B cell (primary cell): ENCODE data around the gene FAIM2. TPM values are rescaled to one million over a fixed set of nuclear protein-coding genes. Genes with fewer than 3 reads are reported as not detected.

Experiments used
- ATAC-seq: fragments of 200-7000 bp; cut with Tn5 transposase; one replicate; pipeline ENCODE4 v1.10.0; 2021; ENCODE audit warnings: low read depth, mild to moderate bottlenecking, moderate number of reproducible peaks, moderate library complexity
- CTCF ChIA-PET: fragments of 350-600 bp; sonication (Branson Sonifier 250); formaldehyde crosslinking; loops from one replicate; lab custom pipeline; 2021; ENCODE audit warnings: antibody characterized with exemption, inconsistent platforms; lab: Charles Lee
- POLR2A ChIA-PET: fragments of 350-600 bp; sonication (Branson Sonifier 250); formaldehyde crosslinking; loops from one replicate; lab custom pipeline; 2021; ENCODE audit warnings: antibody characterized with exemption; lab: Charles Lee
- DNase-seq: peaks from one replicate; pipeline ENCODE4 v3.0.0; 2013
- H2AFZ ChIP-seq: 2 replicates; pipeline ENCODE4 v1.6.1; 2012; ENCODE audit warnings: mild to moderate bottlenecking, low read depth, low read length; ENCODE audit not compliant: insufficient read depth, poor library complexity, severe bottlenecking
- H3K27ac ChIP-seq, 2 donors: 1 replicate in 1 of 2; 2 replicates in 1 of 2; pipeline ENCODE4 v1.5.1; 2012 to 2013; ENCODE audit warnings: low read length in 2 of 2, mild to moderate bottlenecking in 2 of 2, moderate library complexity in 1 of 2
- H3K27me3 ChIP-seq, 4 experiments: fragments of 200-600 bp in 1 of 4; sonication (generic) in 1 of 4; replicated peaks in 1 of 4; 1 replicate in 2 of 4; 2 replicates in 2 of 4; pipeline versions ENCODE4 v1.6.1 to v1.7.0; 2013 to 2016; ENCODE audit warnings: low read length in 3 of 4, mild to moderate bottlenecking in 2 of 4, mixed read lengths in 1 of 4, moderate library complexity in 1 of 4; ENCODE audit not compliant: insufficient read depth in 4 of 4, control insufficient read depth in 3 of 4; ENCODE audit errors: control extremely low read depth in 1 of 4
- H3K36me3 ChIP-seq, 2 experiments: replicated peaks in 1 of 2; 1 replicate in 1 of 2; 2 replicates in 1 of 2; pipeline versions ENCODE4 v1.6.1 to v1.7.1; 2013; ENCODE audit warnings: low read length in 1 of 2; ENCODE audit not compliant: insufficient read depth in 2 of 2, control insufficient read depth in 1 of 2; ENCODE audit errors: control extremely low read depth in 1 of 2, extremely low read depth in 1 of 2
- H3K4me1 ChIP-seq, 2 donors: fragments of 200-600 bp in 1 of 2; sonication (generic) in 1 of 2; 1 replicate in 1 of 2; 2 replicates in 1 of 2; pipeline versions ENCODE4 v1.5.1 to v1.6.1; 2013 to 2017; ENCODE audit warnings: low read length in 2 of 2; ENCODE audit not compliant: control insufficient read depth in 2 of 2, insufficient read depth in 2 of 2
- H3K4me2 ChIP-seq: replicated peaks from 2 replicates; pipeline ENCODE3; 2012; ENCODE audit warnings: mild to moderate bottlenecking, low read depth, low read length; ENCODE audit not compliant: poor library complexity, severe bottlenecking
- H3K4me3 ChIP-seq, 5 experiments: fragments of 200-600 bp in 1 of 5; sonication (generic) in 1 of 5; 1 replicate in 3 of 5; 2 replicates in 2 of 5; pipeline versions ENCODE4 v1.5.1 to v1.7.0; 2011 to 2016; ENCODE audit warnings: low read length in 4 of 5, mild to moderate bottlenecking in 4 of 5, low read depth in 2 of 5, control low read depth in 1 of 5, moderate library complexity in 1 of 5; ENCODE audit not compliant: insufficient read depth in 1 of 5; ENCODE audit errors: control extremely low read depth in 1 of 5, extremely low read depth in 1 of 5
- H3K79me2 ChIP-seq: fragments of 200-600 bp; sonication (generic); one replicate; pipeline ENCODE4 v1.6.0; 2016; ENCODE audit warnings: low read length; ENCODE audit not compliant: control insufficient read depth, insufficient read depth
- H3K9ac ChIP-seq: fragments of 200-600 bp; sonication (generic); 2 replicates; pipeline ENCODE4 v1.6.1; 2017; ENCODE audit warnings: mild to moderate bottlenecking, low read length, moderate library complexity
- H3K9me3 ChIP-seq, 3 donors: one replicate each; pipeline versions ENCODE4 v1.6.1 to v1.7.1; 2013; ENCODE audit warnings: low read length in 2 of 3; ENCODE audit not compliant: control insufficient read depth in 2 of 3, insufficient read depth in 1 of 3; ENCODE audit errors: control extremely low read depth in 1 of 3
- H4K20me1 ChIP-seq: 2 replicates; pipeline ENCODE4 v1.6.0; 2012; ENCODE audit warnings: mild to moderate bottlenecking, low read length; ENCODE audit not compliant: insufficient read depth, control insufficient read depth, poor library complexity, severe bottlenecking
- H3K27ac Mint-ChIP-seq: one replicate; pipeline ENCODE4 v1.8.0; 2021; ENCODE audit warnings: mixed read lengths
- H3K27me3 Mint-ChIP-seq: one replicate; pipeline ENCODE4 v1.8.0; 2021; ENCODE audit warnings: mixed read lengths
- H3K4me1 Mint-ChIP-seq: one replicate; pipeline ENCODE4 v1.8.0; 2021; ENCODE audit warnings: mixed read lengths
- H3K4me3 Mint-ChIP-seq: one replicate; pipeline ENCODE4 v1.8.0; 2021; ENCODE audit warnings: mixed read lengths
- H3K9me3 Mint-ChIP-seq: one replicate; pipeline ENCODE4 v1.8.0; 2022; ENCODE audit warnings: mixed read lengths; ENCODE audit not compliant: insufficient read depth
- CTCF ChIP-seq: fragments of 200-600 bp; IDR thresholded peaks from one replicate; pipeline ENCODE4 v1.8.0; 2022; ENCODE audit warnings: antibody characterized with exemption, mild to moderate bottlenecking
- EZH2 ChIP-seq: IDR thresholded peaks from 2 replicates; pipeline ENCODE4 v1.6.1; 2012; ENCODE audit warnings: borderline replicate concordance, low read depth, mild to moderate bottlenecking, moderate library complexity, low read length; ENCODE audit not compliant: insufficient read depth, poor library complexity, severe bottlenecking
- WGBS: methylation state at CpG from one replicate; pipeline ENCODE4 v1.1.5; 2013; ENCODE audit warnings: missing lambda C conversion rate; ENCODE audit not compliant: insufficient coverage; 5-methylcytosine and 5-hydroxymethylcytosine counted together
- intact Hi-C: fragments of 100-400 bp; cut with micrococcal nuclease; formaldehyde crosslinking; loops from one replicate; pipeline ENCODE4 v1.10.0; 2022
- polyA plus RNA-seq: library from polyadenylated mRNA; depleted of rRNA; stranded (reverse); fragments of >200 nt; gene quantifications from 2 replicates; pipeline ENCODE4 v1.2.3, GENCODE V29; 2012
- total RNA-seq, 2 donors: library from RNA; stranded (reverse); fragments of 120-200 nt in 1 of 2; gene quantifications; 1 replicate in 1 of 2; 2 replicates in 1 of 2; pipeline versions ENCODE4 v1.2.3 to v1.2.4, GENCODE V29; 2013 to 2022

FAIM2 gene
- total and polyA plus RNA-seq, 2 donors (not counting 1 experiment from before 2014, with no cell fraction given) = not detected

- H3K9me3 Mint-ChIP-seq = no peaks in the 10 kb centered on the region
- ChIA-PET POLR2A (no interaction called here), CTCF (no interaction called here)
- intact Hi-C loops = no loop called here
- Histone ChIP-seq H3K9me3 (no peaks in the 10 kb centered on the region), H3K4me2 (no peak overlapping the region), H4K20me1 (no peaks in the 10 kb centered on the region), H2AFZ (no peak overlapping the region), H3K36me3 (no peaks in the 10 kb centered on the region), H3K27ac (no peak overlapping the region), H3K9ac (no peak overlapping the region), H3K79me2 (no peaks in the 10 kb centered on the region), H3K4me3 (no peak overlapping the region), H3K27me3 (peaks cover 0 to 21% (median 6%) of the 10 kb centered on the region in 4 experiments), H3K4me1 (peaks cover 11% of the 10 kb centered on the region in 2 donors)
- no peak overlapping the region for H3K27ac Mint-ChIP-seq
- no peak overlapping the region for H3K4me3 Mint-ChIP-seq
- TF ChIP-seq CTCF = no peak
- no peak for TF ChIP-seq EZH2
- H3K27me3 Mint-ChIP-seq = peaks cover 30% of the 10 kb centered on the region
- WGBS = no CpG with 5 or more reads among the region's 1 CpG
- ATAC-seq = no peak
- H3K4me1 Mint-ChIP-seq = peaks cover 12% of the 10 kb centered on the region
- DNase-seq = no peak
Observed at GRCh38 chr12:49907352-49907751, 3.7 kb upstream of the FAIM2 start.

- peaks cover 0 to 21% (median 6%) of the 10 kb centered on the region in 4 experiments for H3K27me3 ChIP-seq
- DNase-seq (no peak), ATAC-seq (no peak)
- intact Hi-C loops = no loop called here
- no peak overlapping the region for H2AFZ ChIP-seq
- ChIA-PET CTCF (interaction anchor here (0.9 kb wide), 1 partner anchor 39 kb away, joined by 3 read pairs; no protein-coding TSS in a partner anchor), POLR2A (no interaction called here)
- no peak overlapping the region for H3K4me2 ChIP-seq
- H3K9me3 Mint-ChIP-seq = no peaks in the 10 kb centered on the region
- no peaks in the 10 kb centered on the region for H4K20me1 ChIP-seq
- H3K4me3 Mint-ChIP-seq = no peak overlapping the region
- no peak overlapping the region for H3K9ac ChIP-seq
- peaks cover 12% of the 10 kb centered on the region for H3K4me1 Mint-ChIP-seq
- WGBS = 87% methylated on average over 3 of the region's 7 CpGs
- no peak overlapping the region for H3K27ac ChIP-seq
- peaks cover 11% of the 10 kb centered on the region in 2 donors for H3K4me1 ChIP-seq
- H3K27me3 Mint-ChIP-seq = peaks cover 41% of the 10 kb centered on the region
- H3K36me3 ChIP-seq = no peaks in the 10 kb centered on the region
- no peak overlapping the region for H3K27ac Mint-ChIP-seq
- H3K79me2 ChIP-seq = no peaks in the 10 kb centered on the region
- H3K9me3 ChIP-seq = no peaks in the 10 kb centered on the region
- no peak overlapping the region for H3K4me3 ChIP-seq
- TF ChIP-seq EZH2 (no peak), CTCF (no peak)
Observed at GRCh38 chr12:49905718-49906314, 2.1 kb upstream of the FAIM2 start.
